Left ventricle myocardium inferior (tissue), 1 donor: ENCODE results near the gene CALHM1. TPM values are rescaled to one million over a fixed set of nuclear protein-coding genes. Genes with fewer than 3 reads are reported as not detected.
A peak's percentile ranks its signal among the peaks of the same experiment; 100 is the strongest.

ENCODE experiments used
- DNase-seq: peaks from one replicate; pipeline ENCODE4 v3.0.0-alpha.2; 2020
- H3K27ac ChIP-seq: fragments of 200-600 bp; replicated peaks from 2 replicates; pipeline ENCODE4 v1.8.0; 2021
- H3K27me3 ChIP-seq: fragments of 200-600 bp; 2 replicates; pipeline ENCODE4 v1.8.0; 2021; ENCODE audit warnings: low read depth
- H3K36me3 ChIP-seq: fragments of 200-600 bp; 2 replicates; pipeline ENCODE4 v1.8.0; 2021
- H3K4me1 ChIP-seq: fragments of 200-600 bp; 2 replicates; pipeline ENCODE4 v1.8.0; 2021
- H3K4me3 ChIP-seq: fragments of 200-600 bp; 2 replicates; pipeline ENCODE4 v1.8.0; 2021; ENCODE audit warnings: mild to moderate bottlenecking, moderate library complexity
- H3K9me3 ChIP-seq: fragments of 200-600 bp; replicated peaks from 2 replicates; pipeline ENCODE4 v1.8.0; 2021
- CTCF ChIP-seq: fragments of 200-600 bp; IDR thresholded peaks from 2 replicates; pipeline ENCODE4 v1.8.0; 2021; ENCODE audit warnings: antibody characterized with exemption, mild to moderate bottlenecking, borderline replicate concordance
- intact Hi-C: fragments of 100-400 bp; cut with micrococcal nuclease; formaldehyde crosslinking; loops from one replicate; pipeline ENCODE4 v1.11.0; 2022
- total RNA-seq: library from RNA; stranded (reverse); fragmentation: NEBNext Ultra II Directional; extraction: Animal tissue kit (Norgen Biotek cat#: 25700); gene quantifications from one replicate; pipeline ENCODE4 v1.2.1, GENCODE V29; 2021
- donor health status: DM: no; HTN: yes; CAD: no; lungs with severe emphysema.

Gene CALHM1
- total RNA-seq, 1 donor from 2014 or later = not detected

DNA sequence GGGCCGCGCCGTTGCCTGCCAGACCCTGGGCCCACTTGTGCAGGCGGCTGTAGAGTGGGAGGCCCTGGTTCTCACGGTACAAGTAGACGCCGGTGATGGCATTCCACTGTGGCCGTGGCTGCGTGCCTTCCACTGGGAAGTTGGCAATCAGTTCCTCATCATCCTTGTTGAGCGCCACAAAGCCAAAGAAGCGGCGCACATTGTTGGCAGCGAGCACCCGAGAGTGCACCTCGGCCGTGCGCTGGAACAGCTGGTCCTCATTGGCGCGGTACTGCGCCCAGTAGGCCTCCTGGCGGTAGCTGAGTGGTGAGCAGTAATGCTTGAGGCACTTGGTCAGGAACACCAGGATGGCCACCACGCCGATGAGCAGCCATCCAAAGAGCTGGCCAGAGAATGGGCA is 11.5 kb downstream of the CALHM1 start:
- H3K9me3 ChIP-seq = no peaks in the 10 kb centered on the region

GRCh38 chr10:103445767-103446567 is 12.7 kb downstream of the CALHM1 start:
- Histone ChIP-seq H3K4me3 (no peak overlapping the region), H3K9me3 (no peaks in the 10 kb centered on the region), H3K36me3 (peaks cover 93% of the 10 kb centered on the region), H3K4me1 (peaks cover 96% of the 10 kb centered on the region), H3K27me3 (no peaks in the 10 kb centered on the region), H3K27ac (peak overlapping the region; percentile 94)
- TF ChIP-seq CTCF = no peak
- DNase-seq = peak; percentile 82
- intact Hi-C loops = no loop called here

More for the DNA sequence above, 11.5 kb downstream of the CALHM1 start:
- H3K36me3 ChIP-seq = peaks cover 81% of the 10 kb centered on the region
- peaks cover 6% of the 10 kb centered on the region for H3K27me3 ChIP-seq
- peaks cover 96% of the 10 kb centered on the region for H3K4me1 ChIP-seq
- no peak for TF ChIP-seq CTCF
- no peak for DNase-seq
- no peak overlapping the region for H3K4me3 ChIP-seq
- peak overlapping the region; percentile 94 for H3K27ac ChIP-seq
- intact Hi-C loops = no loop called here

DNA sequence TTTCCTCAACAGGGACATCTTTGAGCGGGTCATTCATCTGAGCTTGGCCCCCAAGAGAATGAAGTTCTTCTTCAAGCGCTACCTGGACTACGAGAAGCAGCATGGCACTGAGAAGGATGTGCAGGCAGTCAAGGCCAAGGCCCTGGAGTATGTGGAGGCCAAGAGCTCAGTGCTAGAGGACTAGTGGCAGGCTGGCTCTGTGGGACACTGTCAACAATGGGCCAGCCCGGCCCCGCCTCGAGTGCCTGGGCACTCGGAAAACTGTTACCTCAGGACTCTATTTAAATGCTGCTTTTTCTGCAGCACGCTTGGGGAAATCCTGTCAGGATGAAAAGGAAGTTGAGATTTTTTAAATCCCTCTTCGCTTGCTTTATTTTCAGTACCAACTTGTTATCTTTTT is 13.3 kb downstream of the CALHM1 start:
- Histone ChIP-seq H3K4me3 (no peak overlapping the region), H3K27ac (peak overlapping the region; percentile 94), H3K4me1 (peaks cover 90% of the 10 kb centered on the region), H3K9me3 (no peaks in the 10 kb centered on the region), H3K36me3 (peaks cover 96% of the 10 kb centered on the region), H3K27me3 (no peaks in the 10 kb centered on the region)
- intact Hi-C loops = no loop called here
- no peak for TF ChIP-seq CTCF
- no peak for DNase-seq

- H3K36me3 ChIP-seq = peaks cover 96% of the 10 kb centered on the region
- intact Hi-C loops = no loop called here
- peaks cover 82% of the 10 kb centered on the region for H3K4me1 ChIP-seq
- H3K27me3 ChIP-seq = no peaks in the 10 kb centered on the region
- DNase-seq = peak; percentile 47
- H3K27ac ChIP-seq = peak overlapping the region; percentile 94
- no peak for TF ChIP-seq CTCF
- H3K4me3 ChIP-seq = no peak overlapping the region
- H3K9me3 ChIP-seq = no peaks in the 10 kb centered on the region
Observed at GRCh38 chr10:103444478-103444877, 14.2 kb downstream of the CALHM1 start.

DNA sequence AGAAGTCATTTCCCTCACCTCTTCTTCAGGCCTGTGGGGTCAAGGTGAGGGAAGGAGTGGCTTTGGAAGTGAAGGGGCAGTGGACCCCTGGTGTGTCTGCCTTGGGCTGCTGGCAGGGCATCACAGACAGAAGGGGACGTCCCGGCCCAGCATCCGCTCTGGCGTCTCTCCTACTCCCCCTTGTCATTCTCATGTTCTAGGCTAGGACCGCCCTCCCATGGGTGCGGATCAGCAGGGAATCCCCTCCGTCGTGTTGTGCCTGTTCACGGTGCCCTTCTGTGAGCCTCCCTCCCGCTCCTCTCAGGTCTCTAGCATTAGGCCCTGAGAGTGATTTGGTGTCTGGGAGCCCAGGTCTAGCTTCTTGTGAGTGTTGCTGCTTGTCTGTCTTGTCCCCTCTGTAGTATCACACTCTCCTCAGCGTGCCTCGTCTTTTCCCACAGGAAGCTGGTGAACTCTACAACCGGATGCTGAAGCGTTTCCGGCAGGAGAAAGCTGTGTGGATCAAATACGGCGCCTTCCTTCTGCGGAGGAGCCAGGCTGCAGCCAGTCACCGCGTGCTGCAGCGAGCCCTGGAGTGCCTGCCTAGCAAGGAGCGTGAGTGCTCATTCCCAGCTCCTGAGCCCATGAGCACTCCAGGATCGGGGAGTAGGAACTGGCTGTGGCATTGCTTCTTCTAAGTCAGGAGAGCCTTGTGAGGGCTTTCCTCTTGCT is 15.1 kb downstream of the CALHM1 start:
- H3K4me3 ChIP-seq = no peak overlapping the region
- TF ChIP-seq CTCF = no peak
- peak overlapping the region; percentile 94 for H3K27ac ChIP-seq
- no peaks in the 10 kb centered on the region for H3K9me3 ChIP-seq
- intact Hi-C loops = no loop called here
- no peaks in the 10 kb centered on the region for H3K27me3 ChIP-seq
- H3K36me3 ChIP-seq = peaks cover 96% of the 10 kb centered on the region
- no peak for DNase-seq
- peaks cover 73% of the 10 kb centered on the region for H3K4me1 ChIP-seq
